Liver (tissue), 3 donors: ENCODE results near the gene CCDC138.

ENCODE experiments used
- ATF3 ChIP-seq: IDR thresholded peaks from 2 replicates; pipeline ENCODE4 v1.6.1; 2016; ENCODE audit warnings: antibody characterized with exemption
- CTCF ChIP-seq: fragments of 150-350 bp; IDR thresholded peaks from 2 replicates; pipeline ENCODE4 v1.5.1; 2017; ENCODE audit warnings: improper control_type of control experiment, low read depth, low read length; ENCODE audit not compliant: missing input control
- EGR1 ChIP-seq, 2 donors: IDR thresholded peaks; 2 replicates each; pipeline ENCODE4 v1.6.1; 2016 to 2018; ENCODE audit warnings: antibody characterized with exemption in 2 of 2, low read depth in 2 of 2
- FOXA1 ChIP-seq: IDR thresholded peaks from 2 replicates; pipeline ENCODE4 v1.6.1; 2016; ENCODE audit warnings: antibody characterized with exemption
- GABPA ChIP-seq, 2 donors: IDR thresholded peaks in 1 of 2; conservative IDR thresholded peaks in 1 of 2; 2 replicates each; pipeline ENCODE4 v1.6.1; 2016; ENCODE audit warnings: antibody characterized with exemption in 2 of 2, mild to moderate bottlenecking in 1 of 2, moderate library complexity in 1 of 2
- JUND ChIP-seq, 2 donors: IDR thresholded peaks; 2 replicates each; pipeline ENCODE4 v1.6.1; 2016; ENCODE audit warnings: antibody characterized with exemption in 2 of 2
- RAD21 ChIP-seq, 2 donors: IDR thresholded peaks; 2 replicates each; pipeline ENCODE4 v1.6.1; 2016; ENCODE audit warnings: antibody characterized with exemption in 2 of 2, mild to moderate bottlenecking in 2 of 2
- REST ChIP-seq: IDR thresholded peaks from 2 replicates; pipeline ENCODE4 v1.6.1; 2016; ENCODE audit warnings: antibody characterized with exemption, mild to moderate bottlenecking
- RXRA ChIP-seq, 2 donors: IDR thresholded peaks; 2 replicates each; pipeline ENCODE4 v1.6.1; 2017 to 2018; ENCODE audit warnings: antibody characterized with exemption in 2 of 2, mild to moderate bottlenecking in 1 of 2
- SP1 ChIP-seq: IDR thresholded peaks from 2 replicates; pipeline ENCODE4 v1.6.1; 2018; ENCODE audit warnings: antibody characterized with exemption, mild to moderate bottlenecking
- TAF1 ChIP-seq: conservative IDR thresholded peaks from 2 replicates; pipeline ENCODE4 v1.6.1; 2016; ENCODE audit warnings: antibody characterized with exemption, mild to moderate bottlenecking
- YY1 ChIP-seq: IDR thresholded peaks from 2 replicates; pipeline ENCODE4 v1.6.1; 2016; ENCODE audit warnings: antibody characterized with exemption, mild to moderate bottlenecking
- ZBTB33 ChIP-seq: IDR thresholded peaks from 2 replicates; pipeline ENCODE4 v1.6.1; 2016; ENCODE audit warnings: antibody characterized with exemption
- TF ChIP-seq, protein P1 (sequence below): IDR thresholded peaks from 2 replicates; pipeline ENCODE4 v1.6.1; 2016; ENCODE audit warnings: antibody characterized with exemption
- donor health status: healthy.
- donor health status: healthy.

GRCh38 chr2:108877506-108877905, 90.9 kb downstream of the CCDC138 start:
- TF ChIP-seq REST (no peak), ZBTB33 (no peak), CTCF (no peak), TAF1 (no peak), RAD21 (IDR thresholded peaks at IDR 0.05) (no peak), YY1 (no peak), EGR1 (IDR thresholded peaks at IDR 0.05; ENCODE audit: low read depth in 2 of 2) (no peak), ATF3 (no peak), FOXA1 (no peak), JUND (IDR thresholded peaks at IDR 0.05) (no peak), GABPA (IDR thresholded peaks at IDR 0.05 in 1 of 2, conservative IDR thresholded peaks at IDR 0.05 in 1 of 2) (no peak), SP1 (no peak), RXRA (IDR thresholded peaks at IDR 0.05) (no peak)
- TF ChIP-seq, protein P1, sequence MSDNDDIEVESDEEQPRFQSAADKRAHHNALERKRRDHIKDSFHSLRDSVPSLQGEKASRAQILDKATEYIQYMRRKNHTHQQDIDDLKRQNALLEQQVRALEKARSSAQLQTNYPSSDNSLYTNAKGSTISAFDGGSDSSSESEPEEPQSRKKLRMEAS = no peak
